ENCODE measurements around the gene USP49.

The USP49 gene

GRCh38 chr6:41927253-41927652 is 32.1 kb upstream of the USP49 start:
- no peak for DNase-seq

DNA sequence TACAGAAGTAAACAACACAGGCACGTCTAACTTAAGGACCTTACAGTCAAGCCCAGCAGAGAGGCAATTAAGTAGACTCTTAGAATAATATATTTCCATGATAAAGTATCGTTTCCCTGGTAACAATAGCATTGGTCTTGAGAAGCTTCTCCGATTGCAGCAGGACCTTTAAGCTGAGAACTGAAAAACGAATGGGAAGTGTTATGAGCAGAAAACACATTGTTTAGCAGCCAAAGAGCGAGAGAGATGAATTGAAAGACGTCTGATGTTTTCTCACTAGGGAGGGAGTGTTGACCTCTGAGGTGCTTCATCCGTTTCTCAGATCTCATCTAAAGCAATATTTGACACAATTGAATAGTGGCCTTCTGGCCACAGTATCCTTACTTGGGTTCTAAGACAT is 27.0 kb upstream of the USP49 start:
- no peak for DNase-seq

DNA sequence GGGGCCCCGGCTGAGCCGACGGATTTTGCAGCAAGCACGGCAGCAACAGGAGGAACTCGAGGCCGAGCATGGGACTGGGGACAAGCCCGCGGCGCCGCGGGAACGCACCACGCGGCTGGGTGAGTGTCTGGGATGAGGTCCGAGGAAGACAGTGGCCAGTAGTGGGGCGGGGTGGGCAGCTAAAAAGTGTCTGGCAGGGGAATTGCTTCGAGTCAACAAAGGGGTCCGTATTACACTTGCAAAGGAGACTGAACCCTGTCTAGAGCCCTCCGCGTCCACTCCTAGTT is 26.5 kb upstream of the USP49 start:
- DNase-seq: no peak

DNA sequence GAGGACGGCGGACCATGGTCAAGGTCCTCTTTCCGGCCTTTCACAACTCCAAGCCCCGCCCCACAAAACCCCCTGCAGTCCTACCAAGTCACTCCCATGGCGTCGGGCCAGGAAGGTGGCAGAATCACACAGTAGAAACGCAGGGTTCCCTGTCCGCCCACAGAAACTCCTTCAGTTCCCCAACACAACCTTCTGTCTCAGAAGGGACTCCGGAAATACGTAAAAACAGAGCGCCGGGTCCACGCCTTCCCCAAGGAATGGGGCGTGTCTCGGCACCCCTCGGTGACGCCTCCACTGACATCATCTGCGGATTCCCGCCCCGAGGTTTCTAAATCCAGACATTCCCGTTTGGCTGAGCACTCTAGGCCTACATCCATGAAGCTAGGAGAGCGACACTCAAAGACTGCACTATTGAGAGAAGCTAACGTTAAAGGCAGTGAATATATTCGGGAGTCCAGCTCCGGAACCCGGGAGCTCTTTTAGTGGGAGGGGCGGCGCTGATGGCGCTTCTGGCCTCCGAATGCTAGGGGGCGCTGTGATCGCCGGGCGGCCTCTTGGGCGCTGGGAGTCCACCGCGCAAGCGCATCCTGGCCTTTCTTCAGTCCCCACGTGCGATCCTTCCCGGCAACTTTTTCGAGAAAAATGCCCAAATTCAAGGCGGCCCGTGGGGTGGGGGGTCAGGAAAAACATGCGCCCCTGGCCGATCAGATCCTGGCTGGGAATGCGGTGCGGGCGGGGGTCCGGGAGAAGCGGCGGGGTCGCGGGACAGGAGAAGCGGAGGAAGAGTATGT is 25.9 kb upstream of the USP49 start, which contains the start of the genes BYSL and MED20:
BYSL (plus strand) TSS at position 579 of the 791 bp plus-strand sequence; CDS start at position 643, 64 bp downstream.
MED20 (minus strand) TSS at position 219 of the 791 bp plus-strand sequence; CDS start at position 98, 121 bp downstream.
- DNase-seq: peak; percentile 94 to 96

- DNase-seq: no peak
These were observed 22.4 kb upstream of the USP49 start for GRCh38 chr6:41917528-41917927.

DNA sequence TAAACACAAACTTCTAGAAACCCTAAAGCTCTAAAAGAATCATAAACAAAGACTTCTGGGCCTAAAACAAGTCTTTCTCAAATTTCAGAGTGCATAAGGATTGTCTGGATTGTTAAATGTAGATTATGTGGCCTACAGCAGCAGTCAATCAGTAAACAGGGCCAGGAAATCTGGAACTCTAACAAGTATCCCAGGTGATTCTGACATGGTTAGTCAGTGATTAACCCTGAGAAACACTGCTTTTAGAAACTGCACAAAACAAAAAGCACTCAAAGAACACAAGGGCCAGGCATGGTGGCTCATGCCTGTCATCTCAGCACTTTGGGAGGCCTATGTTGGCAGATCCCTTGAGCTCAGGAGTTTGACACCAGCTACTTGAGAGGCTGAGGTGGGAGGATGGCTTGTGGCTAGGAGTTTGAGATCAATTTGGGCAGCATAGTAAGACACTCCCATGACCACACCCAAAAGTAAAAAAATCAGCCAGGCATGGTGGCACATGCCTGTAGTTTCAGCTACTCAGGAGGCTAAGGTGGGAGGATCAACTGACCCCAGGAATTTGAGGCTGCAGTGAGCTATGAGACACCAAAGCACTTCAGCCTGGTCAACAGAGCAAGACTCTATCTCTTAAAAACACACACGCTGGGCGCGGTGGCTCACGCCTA is 19.8 kb upstream of the USP49 start:
- DNase-seq: no peak

- DNase-seq: no peak
These were observed 19.2 kb upstream of the USP49 start for GRCh38 chr6:41914343-41914742.

DNA sequence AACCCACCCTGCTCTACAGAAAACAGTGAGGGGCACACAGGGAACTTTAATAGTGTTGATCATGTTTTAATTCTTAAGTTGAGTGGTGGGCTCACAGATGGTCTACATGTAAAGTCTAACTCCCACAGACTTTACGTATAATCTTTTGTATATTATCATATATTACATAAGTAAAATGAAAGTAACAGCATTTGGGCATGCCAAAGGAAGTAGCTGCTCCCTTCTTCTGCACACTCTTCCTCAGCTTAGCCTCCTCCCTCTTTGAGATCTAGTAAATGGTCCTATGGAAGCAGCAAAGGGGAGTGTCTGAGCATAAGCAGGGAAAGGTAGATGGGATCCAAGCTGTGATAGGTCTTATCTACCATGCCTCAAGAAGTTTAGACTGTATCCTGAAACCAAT is 14.6 kb upstream of the USP49 start:
- DNase-seq: no peak

DNA sequence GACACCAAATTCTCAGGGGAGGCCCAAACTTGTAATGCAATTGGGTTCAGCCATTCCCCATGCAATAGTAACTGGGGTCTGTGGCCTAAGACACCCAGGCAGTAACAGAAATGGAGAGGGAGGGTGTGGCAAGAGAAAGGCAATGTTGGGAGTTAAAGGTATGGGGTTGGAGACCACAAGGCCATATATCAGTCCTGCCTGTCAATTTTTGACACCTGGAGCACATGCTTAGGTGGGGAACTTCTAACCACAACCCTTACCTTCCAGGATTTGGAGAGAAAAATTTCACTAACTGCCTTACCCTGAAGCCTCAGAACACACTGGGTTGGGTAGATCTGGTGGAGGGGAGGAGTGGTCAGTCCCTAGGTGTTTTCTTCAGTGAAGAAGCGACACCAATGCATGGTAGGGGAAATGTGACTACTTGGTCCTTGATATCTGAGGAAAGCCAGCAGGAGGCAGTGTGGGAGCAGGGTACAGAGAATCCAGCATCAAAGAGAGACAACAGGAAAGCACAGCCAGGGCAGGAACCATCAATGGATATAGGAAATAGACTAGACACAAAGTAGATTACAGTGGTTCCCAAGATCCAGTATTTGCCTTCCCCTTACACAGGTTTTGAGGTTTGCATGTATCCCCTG is 6.8 kb upstream of the USP49 start:
- peak; percentile 65 to 75 for DNase-seq

- DNase-seq: no peak
These were observed 5.7 kb upstream of the USP49 start for GRCh38 chr6:41900861-41901260.

DNA sequence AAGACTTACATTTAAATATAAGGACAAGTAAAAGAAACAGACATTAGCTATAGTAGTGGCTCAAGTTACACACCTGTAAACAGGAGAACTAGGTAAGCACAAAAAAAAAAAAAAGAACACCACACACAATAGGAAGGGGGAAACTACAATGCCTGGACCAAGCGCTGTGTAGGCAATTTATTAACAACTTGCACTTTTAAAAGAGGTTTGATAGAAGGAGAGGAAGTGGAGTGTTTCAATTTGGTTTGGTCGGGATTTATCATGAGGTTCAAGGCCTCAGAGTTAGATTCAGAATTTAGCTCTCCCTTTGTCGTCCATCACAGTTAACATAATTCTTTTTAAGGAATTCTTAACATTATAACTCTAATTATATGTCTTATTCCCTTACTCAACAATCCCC is 1.1 kb upstream of the USP49 start:
- no peak for DNase-seq

- DNase-seq: peak; percentile 12 to 14
These were observed 542 bp downstream of the USP49 start for GRCh38 chr6:41894366-41895299.

DNA sequence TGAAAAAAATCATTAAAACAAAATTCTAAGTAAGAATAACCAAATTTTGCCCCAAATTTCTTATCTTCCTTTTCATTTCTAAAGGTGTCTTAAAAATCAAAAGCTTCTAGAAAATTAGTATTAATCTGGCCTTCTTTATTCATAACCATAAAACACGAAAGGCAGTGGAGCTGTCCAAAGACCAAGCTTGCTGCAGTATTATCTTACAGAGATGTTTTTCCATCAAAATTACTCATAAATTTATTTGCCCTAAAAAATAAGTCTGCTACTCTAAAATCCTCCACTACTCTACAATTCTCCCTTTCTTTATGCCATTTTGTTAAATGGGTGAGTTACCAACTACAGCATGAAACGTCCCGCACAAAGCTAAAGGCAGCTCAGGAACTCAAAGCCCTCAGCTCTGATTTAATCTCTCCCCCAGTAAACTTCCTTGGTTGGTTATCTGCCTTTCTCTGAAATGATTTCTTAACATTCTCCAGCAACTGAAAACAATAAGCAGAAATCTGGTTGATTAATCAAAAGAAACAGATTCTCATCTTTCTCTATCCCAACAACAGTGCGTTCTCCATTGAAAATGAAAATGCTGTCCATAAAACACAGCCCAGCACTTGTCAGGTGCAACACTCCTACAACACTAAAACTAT is 2.1 kb downstream of the USP49 start:
- no peak for DNase-seq

- DNase-seq: no peak
These were observed 7.8 kb downstream of the USP49 start for GRCh38 chr6:41887331-41887751.

DNA sequence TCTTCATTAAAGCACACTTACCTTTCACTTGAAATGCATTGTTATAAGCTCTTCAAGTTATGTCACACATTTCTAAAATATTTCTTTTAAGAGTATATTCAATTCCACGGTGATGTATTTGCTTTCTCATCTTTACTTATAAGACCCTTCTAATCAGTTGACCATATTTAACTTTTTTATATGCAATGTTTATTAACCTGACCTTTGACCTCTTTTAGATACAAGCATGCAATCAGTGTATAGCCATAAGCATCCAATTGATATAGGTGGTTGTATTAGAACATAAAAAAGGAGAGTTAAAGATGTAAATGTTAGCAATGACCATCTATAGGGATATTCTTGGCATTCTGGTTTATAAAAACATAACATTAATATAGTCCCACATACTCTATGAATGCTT is 9.2 kb downstream of the USP49 start:
- DNase-seq: no peak

- no peak for DNase-seq
These were observed 10.2 kb downstream of the USP49 start for GRCh38 chr6:41884957-41885356.

DNA sequence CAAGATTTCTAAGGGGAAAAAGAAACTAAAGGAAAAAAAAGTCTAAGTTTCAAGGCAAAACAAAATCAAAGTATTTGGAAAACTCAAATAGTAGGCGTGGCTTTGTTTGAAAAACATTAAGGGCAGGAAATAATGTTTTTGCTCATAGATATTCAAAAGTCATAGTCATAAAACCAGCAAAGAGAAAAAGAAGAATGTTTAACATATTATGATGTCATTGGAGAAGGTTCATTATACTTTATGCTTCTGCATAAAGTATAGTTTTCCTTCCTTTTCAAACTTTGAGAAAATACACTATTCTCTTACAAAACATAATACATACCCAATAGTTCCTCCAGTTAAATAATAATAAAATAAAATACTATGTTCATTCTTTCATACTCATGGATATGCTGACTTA is 13.7 kb downstream of the USP49 start:
- DNase-seq: no peak

DNA sequence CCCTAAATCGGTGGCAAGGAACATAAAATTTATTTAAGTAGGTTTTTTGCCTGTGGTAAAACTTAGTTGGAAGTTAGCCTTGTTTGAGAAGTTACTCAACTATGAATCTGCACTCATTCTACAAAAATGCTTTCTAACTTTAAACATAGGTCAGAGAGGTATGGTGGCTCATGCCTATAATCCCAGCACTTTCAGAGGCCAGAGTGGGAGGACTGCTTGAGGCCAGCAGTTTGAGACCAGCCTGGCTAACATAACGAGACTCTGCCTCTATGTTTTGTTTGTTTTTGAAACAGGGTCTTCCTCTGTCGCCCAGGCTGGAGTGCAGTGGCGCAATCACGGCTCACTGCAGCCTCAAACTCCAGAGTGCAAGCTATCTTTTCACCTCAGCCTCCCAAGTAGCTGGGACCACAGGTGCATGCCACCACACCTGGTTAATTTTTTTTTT is 16.2 kb downstream of the USP49 start:
- DNase-seq: no peak

DNA sequence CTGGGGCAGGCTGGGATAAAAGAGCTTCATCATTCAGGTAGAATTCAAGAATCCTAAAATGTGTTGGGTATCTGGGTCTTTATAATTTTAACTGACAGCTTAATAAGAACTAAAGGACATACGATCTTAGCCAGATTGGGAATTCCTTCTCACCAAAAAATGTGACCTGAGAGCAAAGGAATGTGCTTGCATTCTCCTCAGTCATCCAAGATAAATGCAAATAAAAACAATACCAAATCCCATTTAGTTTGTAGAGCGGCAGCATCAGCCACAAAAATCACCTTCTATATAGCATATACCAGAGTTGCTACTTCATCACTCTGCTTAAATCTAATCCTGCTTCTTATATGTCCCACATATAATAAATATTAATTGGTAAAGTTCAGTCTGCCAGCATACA is 16.9 kb downstream of the USP49 start:
- DNase-seq: no peak

- DNase-seq: no peak
These were observed 18.0 kb downstream of the USP49 start for GRCh38 chr6:41877051-41877680.

- no peak for DNase-seq
These were observed 20.4 kb downstream of the USP49 start for GRCh38 chr6:41874741-41875140.

GRCh38 chr6:41872147-41872546 is 23.0 kb downstream of the USP49 start:
- DNase-seq: no peak
